Keratinocyte (primary cell): ENCODE measurements around the gene GPAT3. TPM values are rescaled to one million over a fixed set of nuclear protein-coding genes. Genes with fewer than 3 reads are reported as not detected.
"Not testable (repeated sequence)": the region's sequence is repeated elsewhere in the genome, so short reads cannot be mapped to it uniquely, and the experiment has no call there.

ENCODE experiments used
- DNase-seq: peaks from one replicate; pipeline ENCODE4 v3.0.0-alpha.2; 2011; ENCODE audit warnings: low read depth, missing footprints, low spot score
- FAIRE-seq: peaks from 2 replicates; lab custom pipeline; 2011; peaks lifted over from hg19 to GRCh38; lab: Jason Lieb, UNC
- H2AFZ ChIP-seq: 2 replicates; pipeline ENCODE4 v1.6.0; 2012; ENCODE audit warnings: low read length, control low read depth, inconsistent platforms; ENCODE audit not compliant: control insufficient read depth
- H3K27ac ChIP-seq: 2 replicates; pipeline ENCODE4 v1.5.1; 2011; ENCODE audit warnings: low read length; ENCODE audit not compliant: control insufficient read depth, insufficient read depth
- H3K27me3 ChIP-seq: 3 replicates; pipeline ENCODE4 v1.6.0; 2011; ENCODE audit warnings: low read length; ENCODE audit not compliant: control insufficient read depth, insufficient read depth; ENCODE audit errors: extremely low read depth
- H3K36me3 ChIP-seq, 2 experiments: 2 replicates in 1 of 2; 3 replicates in 1 of 2; pipeline ENCODE4 v1.5.1; 2011; ENCODE audit warnings: low read length in 2 of 2, mild to moderate bottlenecking in 1 of 2; ENCODE audit not compliant: control insufficient read depth in 2 of 2, insufficient read depth in 2 of 2; ENCODE audit errors: extremely low read depth in 1 of 2
- H3K4me1 ChIP-seq: 3 replicates; pipeline ENCODE4 v1.5.1; 2011; ENCODE audit warnings: low read length; ENCODE audit not compliant: control insufficient read depth, insufficient read depth; ENCODE audit errors: extremely low read depth
- H3K4me2 ChIP-seq: 3 replicates; pipeline ENCODE4 v1.6.0; 2011; ENCODE audit warnings: low read depth, low read length; ENCODE audit not compliant: control insufficient read depth, insufficient read depth; ENCODE audit errors: extremely low read depth
- H3K4me3 ChIP-seq, 3 experiments: fragments of 200-600 bp in 1 of 3; sonication (generic) in 1 of 3; 2 replicates in 2 of 3; 3 replicates in 1 of 3; pipeline ENCODE4 v1.5.1; 2011 to 2016; ENCODE audit warnings: low read length in 3 of 3, mild to moderate bottlenecking in 3 of 3, control low read depth in 2 of 3, inconsistent platforms in 1 of 3, low read depth in 1 of 3, mixed read lengths in 1 of 3, mixed run types in 1 of 3, moderate library complexity in 1 of 3; ENCODE audit not compliant: control insufficient read depth in 2 of 3, insufficient read depth in 2 of 3; ENCODE audit errors: extremely low read depth in 1 of 3
- H3K79me2 ChIP-seq: 2 replicates; pipeline ENCODE4 v1.6.0; 2012; ENCODE audit warnings: low read length; ENCODE audit not compliant: control insufficient read depth, insufficient read depth
- H3K9ac ChIP-seq: 3 replicates; pipeline ENCODE4 v1.6.0; 2011; ENCODE audit warnings: low read length; ENCODE audit not compliant: control insufficient read depth, insufficient read depth; ENCODE audit errors: extremely low read depth
- H3K9me1 ChIP-seq: 3 replicates; pipeline ENCODE4 v1.6.0; 2011; ENCODE audit warnings: low read length; ENCODE audit not compliant: control insufficient read depth, insufficient read depth; ENCODE audit errors: extremely low read depth
- H3K9me3 ChIP-seq: 2 replicates; pipeline ENCODE4 v1.5.1; 2012; ENCODE audit warnings: low read depth, low read length; ENCODE audit not compliant: control insufficient read depth
- H4K20me1 ChIP-seq: 3 replicates; pipeline ENCODE4 v1.6.0; 2011; ENCODE audit warnings: low read length; ENCODE audit not compliant: control insufficient read depth, insufficient read depth; ENCODE audit errors: extremely low read depth
- EZH2 ChIP-seq: IDR thresholded peaks from one replicate; pipeline ENCODE4 v1.6.1; 2012; ENCODE audit warnings: inconsistent platforms, mild to moderate bottlenecking, low read length, moderate library complexity
- dilution Hi-C: fragments of 300-500 bp; cut with MboI; formaldehyde crosslinking; loops from one replicate; pipeline ENCODE4 v1.7.0; 2020; ENCODE audit warnings: low sequenced_read_pairs; ENCODE audit not compliant: extremely low pct_ligation_motif_present
- polyA plus RNA-seq, 5 experiments: library from polyadenylated mRNA; depleted of rRNA in 3 of 5; stranded (reverse) in 3 of 5; stranded (forward) in 1 of 5; unstranded in 1 of 5; fragments of >200 nt; gene quantifications; 1 replicate in 1 of 5; 2 replicates in 3 of 5; 3 replicates in 1 of 5; pipeline versions ENCODE4 v1.2.1 to v1.2.3, GENCODE V29; 2011 to 2012; ENCODE audit warnings: missing spikeins in 2 of 5, low read depth in 1 of 5, low replicate concordance in 1 of 5
- TF ChIP-seq, protein P1 (sequence below), 3 experiments: IDR thresholded peaks in 1 of 3; conservative IDR thresholded peaks in 1 of 3; optimal IDR thresholded peaks in 1 of 3; 2 replicates in 2 of 3; 3 replicates in 1 of 3; pipeline versions ENCODE3 to v1.5.1; 2011; ENCODE audit warnings: low read length in 3 of 3, mild to moderate bottlenecking in 3 of 3, moderate library complexity in 2 of 3, control low read depth in 1 of 3, inconsistent platforms in 1 of 3; ENCODE audit not compliant: insufficient read depth in 2 of 3; ENCODE audit errors: extremely low read depth in 1 of 3

Gene GPAT3
- polyA plus RNA-seq, 1 donor (not counting 4 experiments of a cell fraction or from before 2014, with no cell fraction given), result 2.4 TPM

DNA sequence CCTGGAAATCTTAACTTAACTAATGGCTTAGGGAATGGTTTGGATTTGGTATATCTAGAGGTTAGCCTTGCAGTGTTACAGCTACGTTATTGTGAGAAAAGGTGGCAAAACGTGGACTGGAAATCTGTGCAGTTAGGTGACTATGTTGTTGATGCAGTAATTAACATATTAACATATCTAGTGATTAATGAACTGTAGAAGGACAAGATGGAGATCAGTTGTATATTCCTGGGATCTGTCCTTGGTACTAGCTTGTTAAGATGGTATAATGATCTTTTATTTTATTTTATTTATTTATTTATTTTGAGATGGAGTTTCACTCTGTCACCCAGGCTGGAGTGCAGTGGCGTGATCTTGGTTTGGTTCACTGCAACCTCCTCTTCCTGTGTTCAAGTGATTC is 36.9 kb downstream of the GPAT3 start:
- no peak overlapping the region for H3K9ac ChIP-seq
- no peaks in the 10 kb centered on the region for H4K20me1 ChIP-seq
- no peak overlapping the region for H3K27ac ChIP-seq
- no peak overlapping the region for H2AFZ ChIP-seq
- H3K4me2 ChIP-seq, result no peak overlapping the region
- H3K9me1 ChIP-seq, result no peaks in the 10 kb centered on the region
- no peak for TF ChIP-seq EZH2
- TF ChIP-seq, protein P1, sequence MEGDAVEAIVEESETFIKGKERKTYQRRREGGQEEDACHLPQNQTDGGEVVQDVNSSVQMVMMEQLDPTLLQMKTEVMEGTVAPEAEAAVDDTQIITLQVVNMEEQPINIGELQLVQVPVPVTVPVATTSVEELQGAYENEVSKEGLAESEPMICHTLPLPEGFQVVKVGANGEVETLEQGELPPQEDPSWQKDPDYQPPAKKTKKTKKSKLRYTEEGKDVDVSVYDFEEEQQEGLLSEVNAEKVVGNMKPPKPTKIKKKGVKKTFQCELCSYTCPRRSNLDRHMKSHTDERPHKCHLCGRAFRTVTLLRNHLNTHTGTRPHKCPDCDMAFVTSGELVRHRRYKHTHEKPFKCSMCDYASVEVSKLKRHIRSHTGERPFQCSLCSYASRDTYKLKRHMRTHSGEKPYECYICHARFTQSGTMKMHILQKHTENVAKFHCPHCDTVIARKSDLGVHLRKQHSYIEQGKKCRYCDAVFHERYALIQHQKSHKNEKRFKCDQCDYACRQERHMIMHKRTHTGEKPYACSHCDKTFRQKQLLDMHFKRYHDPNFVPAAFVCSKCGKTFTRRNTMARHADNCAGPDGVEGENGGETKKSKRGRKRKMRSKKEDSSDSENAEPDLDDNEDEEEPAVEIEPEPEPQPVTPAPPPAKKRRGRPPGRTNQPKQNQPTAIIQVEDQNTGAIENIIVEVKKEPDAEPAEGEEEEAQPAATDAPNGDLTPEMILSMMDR (optimal IDR thresholded peaks at IDR 0.05 in 1 of 3, IDR thresholded peaks at IDR 0.05 in 1 of 3, conservative IDR thresholded peaks at IDR 0.05 in 1 of 3; ENCODE audit: extremely low read depth in 1 of 3, insufficient read depth in 2 of 3, low read length in 3 of 3), result no peak
- dilution Hi-C loops, result no loop called here
- no peaks in the 10 kb centered on the region for H3K36me3 ChIP-seq
- DNase-seq (no peak), FAIRE-seq (no peak)
- no peaks in the 10 kb centered on the region for H3K9me3 ChIP-seq
- no peaks in the 10 kb centered on the region for H3K27me3 ChIP-seq
- no peaks in the 10 kb centered on the region for H3K79me2 ChIP-seq
- peaks cover 15% of the 10 kb centered on the region for H3K4me1 ChIP-seq
- H3K4me3 ChIP-seq, result no peak overlapping the region

DNA sequence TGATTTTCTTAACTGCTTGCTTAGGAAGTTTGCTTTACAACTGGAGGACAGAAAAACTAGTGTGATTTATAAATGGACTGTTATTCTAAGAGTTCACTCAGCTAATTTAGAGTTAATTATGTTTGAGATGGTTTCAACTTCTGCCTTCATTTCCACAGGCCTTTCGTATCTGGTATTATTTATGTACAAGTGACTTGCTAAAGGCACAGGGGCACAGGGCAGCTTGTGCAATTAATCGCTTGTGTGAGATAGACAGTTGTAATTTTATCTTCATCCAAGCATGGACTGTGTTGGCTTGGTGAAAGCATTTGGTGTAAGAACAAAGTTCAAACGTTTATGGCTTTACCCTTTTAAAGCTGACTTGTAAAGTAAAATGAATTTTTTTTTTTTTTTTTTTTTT is 38.3 kb downstream of the GPAT3 start:
- Histone ChIP-seq H3K79me2 (no peaks in the 10 kb centered on the region), H3K4me3 (no peak overlapping the region), H3K27me3 (no peaks in the 10 kb centered on the region), H3K36me3 (no peaks in the 10 kb centered on the region), H4K20me1 (no peaks in the 10 kb centered on the region), H2AFZ (no peak overlapping the region), H3K9me3 (no peaks in the 10 kb centered on the region), H3K9ac (no peak overlapping the region), H3K9me1 (no peaks in the 10 kb centered on the region), H3K27ac (no peak overlapping the region), H3K4me1 (peaks cover 11% of the 10 kb centered on the region), H3K4me2 (no peak overlapping the region)
- dilution Hi-C loops, result no loop called here
- TF ChIP-seq, protein P1 (optimal IDR thresholded peaks at IDR 0.05 in 1 of 3, IDR thresholded peaks at IDR 0.05 in 1 of 3, conservative IDR thresholded peaks at IDR 0.05 in 1 of 3; ENCODE audit: extremely low read depth in 1 of 3, insufficient read depth in 2 of 3, low read length in 3 of 3), result no peak
- TF ChIP-seq EZH2, result no peak
- no peak for FAIRE-seq
- no peak for DNase-seq

DNA sequence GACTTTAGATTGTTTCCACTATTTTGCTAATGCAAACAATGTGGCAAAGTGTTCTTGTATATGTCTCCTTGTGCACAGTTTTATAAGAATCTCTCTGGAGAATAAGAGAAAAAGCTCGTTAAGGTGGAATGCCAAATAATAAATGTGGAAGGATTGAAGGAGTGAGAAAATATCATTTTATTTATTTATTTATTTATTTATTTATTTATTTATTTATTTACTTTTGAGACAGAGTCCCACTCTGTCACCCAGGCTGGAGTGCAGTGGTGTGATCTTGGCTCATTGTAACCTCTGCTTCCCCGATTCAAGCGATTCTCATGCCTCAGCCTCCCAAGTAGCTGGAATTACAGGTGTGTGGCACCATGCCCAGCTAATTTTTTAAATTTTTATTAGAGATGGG is 40.3 kb downstream of the GPAT3 start:
- dilution Hi-C loops, H3K9me1 ChIP-seq, H3K79me2 ChIP-seq, H3K4me3 ChIP-seq, H3K9me3 ChIP-seq, H3K4me1 ChIP-seq, H3K27ac ChIP-seq, H2AFZ ChIP-seq, H3K36me3 ChIP-seq, H4K20me1 ChIP-seq, H3K4me2 ChIP-seq, FAIRE-seq, DNase-seq, H3K9ac ChIP-seq, H3K27me3 ChIP-seq: not testable (repeated sequence)
